Left ventricle myocardium superior (tissue), 1 donor: ENCODE measurements around the gene LRRFIP1. TPM values are rescaled to one million over a fixed set of nuclear protein-coding genes. Genes with fewer than 3 reads are reported as not detected.

ENCODE experiments used
- ATAC-seq: fragments of 200-7000 bp; cut with Tn5 transposase; one replicate; pipeline ENCODE4 v1.9.1; 2020; ENCODE audit warnings: mild to moderate bottlenecking, moderate library complexity
- DNase-seq: peaks from one replicate; pipeline ENCODE4 v3.0.0-alpha.2; 2020
- intact Hi-C: fragments of 100-400 bp; cut with micrococcal nuclease; formaldehyde crosslinking; loops from one replicate; pipeline ENCODE4 v1.11.0; 2022
- total RNA-seq: library from RNA; stranded (reverse); fragmentation: NEBNext Ultra II Directional; extraction: Animal tissue kit (Norgen Biotek cat#: 25700); gene quantifications from one replicate; pipeline ENCODE4 v1.2.1, GENCODE V29; 2021
- donor health status: DM: no; HTN: yes; CAD: no; lungs with severe emphysema.

Gene LRRFIP1
- total RNA-seq, 1 donor from 2014 or later: 101 TPM

GRCh38 chr2:237727363-237727762 is 100.0 kb downstream of the LRRFIP1 start:
- DNase-seq (no peak), ATAC-seq (no peak)
- intact Hi-C loops: no loop called here

DNA sequence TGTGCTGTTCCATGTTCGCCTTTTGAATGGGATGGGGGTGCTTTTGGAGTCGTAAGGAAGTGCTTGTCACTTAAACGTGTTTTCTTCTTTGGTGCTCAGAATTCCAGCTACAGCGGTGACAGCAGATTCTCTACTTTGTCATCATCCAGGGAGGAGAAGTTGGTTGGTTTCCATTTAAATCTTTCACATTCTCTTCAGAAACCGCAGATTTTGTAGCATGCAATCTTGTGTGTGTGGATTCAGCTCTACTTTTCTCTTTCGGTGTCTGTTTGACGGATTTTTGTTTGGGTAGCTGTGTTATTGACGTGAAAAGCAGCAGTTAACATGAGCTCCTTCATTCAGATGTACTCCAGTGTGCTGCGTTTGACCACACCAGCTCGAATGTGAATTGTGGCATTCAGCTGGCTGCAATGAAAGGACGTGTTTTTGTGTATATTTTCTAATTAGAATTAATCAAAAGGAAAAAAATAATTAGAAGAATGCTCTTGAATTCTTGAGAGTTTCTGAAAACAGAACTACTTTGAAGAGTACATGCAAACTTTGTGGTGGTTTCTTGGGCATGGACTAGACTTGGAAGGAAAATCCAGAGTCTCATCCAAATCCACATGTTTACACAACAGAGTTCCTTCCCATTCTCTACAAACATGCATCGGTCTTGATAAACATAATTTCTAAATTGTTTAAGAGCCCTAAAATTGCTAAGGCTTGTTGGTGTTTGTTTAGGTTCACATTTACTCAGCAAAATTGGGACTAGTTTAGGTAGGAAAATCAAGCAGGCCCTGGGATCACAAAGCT is 102.5 kb downstream of the LRRFIP1 start:
- intact Hi-C loops: no loop called here
- ATAC-seq: no peak
- DNase-seq: no peak

GRCh38 chr2:237731663-237732062 is 104.3 kb downstream of the LRRFIP1 start:
- intact Hi-C loops: no loop called here
- ATAC-seq (peak; percentile 26), DNase-seq (no peak)

DNA sequence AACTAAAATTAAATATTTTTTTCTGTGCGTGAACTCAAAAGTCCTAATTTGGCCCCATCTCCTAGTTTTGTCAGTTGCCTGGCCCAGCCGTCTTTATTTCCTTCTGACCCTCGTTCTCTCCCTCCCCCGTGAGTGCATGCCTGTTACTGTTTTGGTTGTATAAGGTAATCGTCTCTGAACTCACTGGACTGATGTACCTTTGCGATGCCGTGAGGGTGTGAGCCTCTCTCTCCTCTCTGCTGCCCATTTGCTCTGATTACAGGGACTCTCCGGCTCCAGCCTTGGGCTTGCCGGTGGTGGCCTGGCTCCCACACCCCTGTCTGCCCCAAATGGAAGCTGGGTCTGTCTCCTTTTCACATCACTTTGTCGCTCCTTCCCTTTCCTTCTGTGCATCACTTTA is 104.7 kb downstream of the LRRFIP1 start:
- intact Hi-C loops: no loop called here
- DNase-seq: no peak
- ATAC-seq: peak; percentile 24

DNA sequence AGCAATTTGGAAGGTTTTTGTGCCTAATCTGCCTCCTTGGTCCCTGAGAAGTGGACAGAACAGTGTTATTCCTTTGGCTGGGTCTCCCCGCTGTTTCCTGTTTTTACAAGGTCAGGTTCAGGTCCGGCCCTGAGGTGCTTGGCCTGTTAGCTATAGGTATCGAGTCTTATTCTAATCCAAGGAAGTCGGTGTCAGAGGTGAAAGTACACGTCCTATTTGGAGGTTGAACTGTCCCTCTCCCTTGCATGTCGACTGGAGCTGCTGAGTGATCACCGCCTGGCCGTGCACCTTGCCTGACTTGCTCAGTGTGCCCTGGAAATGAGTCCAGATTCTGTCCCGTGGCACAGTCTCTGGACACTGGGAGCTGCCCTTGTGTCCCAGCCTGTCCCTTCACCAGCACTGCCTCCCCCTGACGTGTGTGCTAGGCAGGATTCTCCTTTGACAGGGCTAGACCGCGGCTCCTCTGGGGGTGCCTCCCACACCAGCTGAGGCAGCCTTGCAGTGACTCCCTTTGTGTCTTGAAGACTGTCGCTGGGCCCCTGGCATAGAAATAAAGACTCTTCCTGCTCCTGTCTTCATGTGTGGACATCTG is 105.5 kb downstream of the LRRFIP1 start:
- DNase-seq: peak; percentile 78
- ATAC-seq: peak; percentile 85
- intact Hi-C loops: no loop called here

DNA sequence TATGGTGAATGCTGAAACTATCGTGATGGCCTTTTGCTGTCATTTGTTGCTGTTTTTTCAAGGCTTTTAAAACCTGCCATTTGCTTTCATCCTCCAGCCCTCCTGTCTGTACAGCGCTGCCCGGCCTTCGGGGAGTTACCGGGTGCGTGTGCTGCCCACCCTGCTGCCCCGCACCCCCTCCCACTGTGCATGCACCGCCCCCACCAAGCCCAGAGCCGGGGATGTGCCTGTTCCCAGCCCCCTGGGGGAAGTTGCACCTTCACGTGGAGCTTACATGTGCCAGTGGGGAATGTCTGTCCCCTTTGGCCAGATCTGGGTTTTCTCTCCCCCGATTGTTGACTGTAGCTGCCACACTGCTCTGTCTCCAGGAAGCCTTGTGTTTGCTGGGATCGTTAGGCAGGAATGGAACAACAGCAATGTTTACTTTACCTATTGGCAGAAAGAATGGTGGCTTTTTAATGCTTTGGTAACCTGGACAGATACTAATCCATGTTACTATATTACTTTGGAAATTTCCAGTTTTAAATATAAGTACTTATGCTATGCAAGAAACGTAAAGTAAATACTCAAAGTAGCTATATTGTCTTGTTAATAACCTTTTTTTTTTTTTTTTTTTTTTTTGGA is 106.4 kb downstream of the LRRFIP1 start:
- intact Hi-C loops: no loop called here
- ATAC-seq: peak; percentile 29
- no peak for DNase-seq

GRCh38 chr2:237734905-237735623 is 107.7 kb downstream of the LRRFIP1 start:
- intact Hi-C loops: no loop called here
- DNase-seq: no peak

GRCh38 chr2:237735798-237736197 is 108.4 kb downstream of the LRRFIP1 start:
- intact Hi-C loops: no loop called here
- DNase-seq (no peak), ATAC-seq (no peak)

More at GRCh38 chr2:237734905-237735623, 107.7 kb downstream of the LRRFIP1 start:
- no peak for ATAC-seq

GRCh38 chr2:237736783-237737182 is 109.4 kb downstream of the LRRFIP1 start:
- no peak for ATAC-seq
- intact Hi-C loops: no loop called here
- DNase-seq: no peak

- no peak for DNase-seq
- ATAC-seq: no peak
- intact Hi-C loops: no loop called here
Measured at GRCh38 chr2:237737196-237737865, 109.9 kb downstream of the LRRFIP1 start.

GRCh38 chr2:237738255-237738654 is 110.9 kb downstream of the LRRFIP1 start:
- intact Hi-C loops: no loop called here
- DNase-seq (no peak), ATAC-seq (no peak)

GRCh38 chr2:237739101-237739500 is 111.7 kb downstream of the LRRFIP1 start:
- intact Hi-C loops: no loop called here
- ATAC-seq: peak; percentile 92
- peak; percentile 85 for DNase-seq

- intact Hi-C loops: loop anchor here (5.0 kb wide), 1 partner anchor 160 kb away; no protein-coding TSS in a partner anchor
- DNase-seq (no peak), ATAC-seq (no peak)
Measured at GRCh38 chr2:237742191-237742590, 114.8 kb downstream of the LRRFIP1 start.

GRCh38 chr2:237742614-237743013 is 115.2 kb downstream of the LRRFIP1 start:
- DNase-seq (no peak), ATAC-seq (no peak)
- intact Hi-C loops: loop anchor here (5.0 kb wide), 1 partner anchor 160 kb away; no protein-coding TSS in a partner anchor

DNA sequence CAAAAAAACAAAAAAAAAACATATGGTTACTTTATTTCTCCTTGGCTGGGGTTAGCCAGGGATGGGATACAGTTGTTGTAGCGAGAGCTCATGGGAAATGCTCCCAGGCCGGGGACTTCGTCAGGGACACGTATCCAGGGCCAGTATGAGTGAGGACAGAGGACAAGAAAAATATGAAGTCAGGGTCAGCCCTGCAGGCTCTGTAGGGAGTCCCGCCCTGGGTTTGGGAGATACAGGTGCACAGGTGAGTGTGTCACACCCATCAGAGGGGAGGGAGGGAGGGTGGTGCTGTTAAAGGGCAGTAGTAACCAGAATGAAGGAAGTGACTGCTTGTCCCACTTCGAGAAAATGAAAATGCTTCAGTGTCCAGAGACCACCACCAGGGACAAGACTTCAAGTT is 115.6 kb downstream of the LRRFIP1 start:
- ATAC-seq (no peak), DNase-seq (no peak)
- intact Hi-C loops: loop anchor here (5.0 kb wide), 1 partner anchor 161 kb away; no protein-coding TSS in a partner anchor

DNA sequence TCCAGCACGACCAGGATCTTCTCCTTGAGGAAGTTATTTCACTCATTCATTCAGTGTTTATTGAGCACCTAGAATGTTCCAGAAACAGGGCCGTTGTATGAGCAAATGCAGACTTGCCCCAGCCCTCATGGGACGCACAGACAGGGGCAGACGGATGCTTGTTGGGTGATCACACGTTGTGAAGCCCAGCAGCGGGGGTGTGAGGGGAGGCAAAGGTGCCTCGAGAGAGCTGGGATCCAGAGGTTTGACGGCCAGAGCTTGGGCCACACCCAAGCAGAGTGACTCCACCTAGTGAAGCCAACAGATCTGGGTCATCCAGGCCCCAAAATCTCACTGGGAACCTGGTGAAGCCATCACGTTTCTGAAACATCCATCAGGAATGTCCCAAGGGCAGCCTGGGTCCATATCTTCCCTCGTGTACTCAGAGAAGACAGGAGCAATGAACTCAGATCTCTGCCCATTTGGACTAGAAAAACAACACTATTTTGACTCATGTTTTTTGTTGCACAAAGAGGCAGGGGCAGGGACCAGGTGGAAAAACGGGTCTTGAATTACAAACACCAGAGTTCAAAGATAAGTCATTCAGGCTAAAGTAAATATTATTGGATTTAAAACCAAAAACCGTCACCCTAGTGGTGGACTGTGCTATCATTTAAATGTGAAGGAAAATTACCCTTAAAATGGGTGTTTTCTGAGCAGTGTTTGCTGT is 116.3 kb downstream of the LRRFIP1 start:
- DNase-seq (no peak), ATAC-seq (no peak)
- intact Hi-C loops: loop anchor here (5.0 kb wide), 1 partner anchor 161 kb away; no protein-coding TSS in a partner anchor

GRCh38 chr2:237744270-237744612 is 116.9 kb downstream of the LRRFIP1 start:
- DNase-seq (no peak), ATAC-seq (no peak)
- intact Hi-C loops: loop anchor here (5.0 kb wide), 1 partner anchor 162 kb away; no protein-coding TSS in a partner anchor

GRCh38 chr2:237744613-237745249 is 117.3 kb downstream of the LRRFIP1 start:
- intact Hi-C loops: loop anchor here (5.0 kb wide), 2 partner anchors 72 to 162 kb away; no protein-coding TSS in a partner anchor
- DNase-seq (peak; percentile 86), ATAC-seq (peak; percentile 80)
